ENCODE measurements around the gene RBM22. TPM values are rescaled to one million over a fixed set of nuclear protein-coding genes. Genes with fewer than 3 reads are reported as not detected.

The RBM22 gene
- total RNA-seq, 2 experiments from 2014 or later, result 67.9 to 69.3 TPM

DNA sequence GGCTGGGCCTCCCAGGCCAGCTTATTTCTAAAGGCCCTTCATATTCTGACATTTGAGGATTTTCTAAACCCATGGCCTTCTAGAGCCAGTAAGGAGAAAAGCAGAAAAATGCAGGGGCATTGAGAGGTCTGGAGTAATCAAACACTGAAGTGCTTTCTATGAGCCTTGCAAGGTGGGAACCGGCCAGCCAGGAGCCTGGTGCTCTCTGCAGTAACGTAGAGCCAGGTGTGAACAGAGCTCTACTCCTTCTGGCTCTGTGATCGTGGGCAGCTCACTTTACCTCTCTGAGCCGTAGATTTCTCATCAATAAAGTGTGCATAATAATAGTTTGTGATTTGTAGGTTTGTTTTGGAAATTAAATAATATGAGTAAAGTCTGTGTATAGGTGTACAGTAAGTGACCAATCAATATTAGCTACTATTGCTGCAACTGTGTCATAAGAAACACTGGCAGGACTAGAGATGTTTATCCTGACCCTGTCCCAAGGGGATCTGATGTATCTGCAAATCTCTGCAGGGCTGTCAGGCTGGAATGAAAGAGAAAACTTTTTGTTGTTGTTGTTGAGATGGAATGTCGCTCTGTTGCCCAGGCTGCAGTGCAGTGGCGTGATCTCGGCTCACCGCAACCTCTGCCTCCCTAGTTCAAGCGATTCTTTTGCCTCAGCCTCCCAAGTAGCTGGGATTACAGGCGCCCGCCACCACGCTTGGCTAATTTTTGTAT, 57.7 kb downstream of the RBM22 start:
- CTCF ChIA-PET, result no interaction called here

DNA sequence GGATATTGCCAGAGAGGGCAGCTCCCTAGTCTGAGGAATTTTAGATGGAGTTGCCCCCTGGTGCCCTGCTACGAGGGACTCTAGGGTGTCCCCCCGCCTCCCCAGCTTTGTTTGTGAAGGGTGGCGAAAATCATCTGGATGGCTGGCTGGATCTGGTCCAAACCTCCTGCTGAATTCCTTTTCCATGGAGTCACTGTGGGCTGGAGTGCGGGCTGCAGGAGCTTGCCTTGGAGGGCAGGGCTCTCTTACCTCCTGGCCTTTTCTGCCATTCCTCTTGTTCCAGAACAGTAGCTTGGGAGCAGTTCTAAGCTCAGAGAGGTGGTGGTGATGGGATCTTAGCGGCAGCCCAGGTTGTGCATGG, 58.3 kb downstream of the RBM22 start:
- ChIA-PET CTCF (no interaction called here), POLR2A (no interaction called here)

More for the DNA sequence above, 57.7 kb downstream of the RBM22 start:
- POLR2A ChIA-PET, result no interaction called here

DNA sequence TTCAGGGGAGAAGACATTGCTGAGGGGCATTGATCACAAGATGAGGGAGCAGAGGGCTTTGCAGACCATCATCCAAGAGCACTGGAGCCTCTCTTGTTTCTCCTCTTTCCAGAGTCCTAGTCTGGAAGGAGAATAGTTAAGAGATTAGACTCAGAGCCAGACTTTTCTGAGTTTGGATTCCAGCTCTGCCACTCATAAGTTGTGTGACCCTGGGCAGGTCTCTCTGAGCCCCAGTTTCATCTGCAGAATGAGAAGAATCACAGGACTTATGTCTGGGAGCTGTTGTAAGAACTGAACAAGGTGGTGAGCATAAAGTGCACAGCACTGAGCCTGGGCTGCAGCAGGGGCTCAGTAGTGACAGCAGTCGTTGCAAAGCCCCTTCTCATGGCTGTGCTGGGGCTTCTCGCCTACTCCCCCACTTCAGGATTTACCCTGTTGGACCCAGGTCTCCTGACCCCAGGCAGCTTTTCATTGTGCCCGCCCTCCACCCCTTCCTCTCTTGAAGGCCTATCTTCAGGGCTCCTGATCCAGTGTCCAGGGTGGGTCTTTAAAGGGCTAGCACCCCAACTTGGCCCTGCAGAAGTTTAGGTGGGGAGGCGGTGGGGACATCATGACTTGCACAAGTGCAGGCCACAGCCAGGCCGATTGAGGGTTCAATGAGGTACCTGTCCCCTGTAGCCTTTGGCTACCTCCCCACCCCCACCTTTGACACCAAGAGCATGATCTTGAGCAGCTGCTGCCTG, 58.9 kb downstream of the RBM22 start:
- CTCF ChIA-PET, result no interaction called here
- POLR2A ChIA-PET, result no interaction called here

DNA sequence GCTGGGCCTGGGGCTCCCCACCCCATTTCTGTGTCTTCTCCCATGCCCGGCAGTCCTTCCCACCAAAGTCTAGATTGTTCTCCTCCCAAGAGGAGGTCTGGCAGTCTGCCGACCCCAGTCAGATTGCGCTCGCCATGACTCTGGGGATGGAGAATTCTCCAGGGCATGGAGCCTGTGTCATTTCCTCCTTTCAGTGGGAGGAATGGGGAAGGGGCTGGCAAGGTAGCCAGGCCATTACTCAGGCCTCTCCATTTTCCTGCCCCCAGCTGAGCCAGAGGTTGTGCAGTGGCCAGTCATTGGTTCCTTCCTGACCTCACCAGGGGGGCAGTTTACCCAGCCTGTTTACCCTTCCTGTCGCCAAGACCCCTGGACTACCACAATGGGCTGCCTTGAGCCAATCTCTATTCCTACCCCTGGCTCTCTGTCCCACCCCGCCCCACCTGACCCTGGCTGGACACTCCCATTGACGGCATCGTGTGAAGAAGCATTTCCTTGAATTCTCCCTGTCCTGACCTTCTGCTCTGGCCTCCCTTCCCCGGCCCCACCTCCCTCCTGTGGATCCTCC, 59.8 kb downstream of the RBM22 start:
- CTCF ChIA-PET, result no interaction called here
- POLR2A ChIA-PET, result no interaction called here

Other genes with a start within 250 kb of the RBM22 start
- gene NDST1, start 192.9 kb downstream of the RBM22 start, total RNA-seq, result 1 to 10 TPM; 3.2 to 4.8 TPM
- gene SYNPO, start 60.4 kb downstream of the RBM22 start, total RNA-seq, result under 1 TPM in 1 of 2 experiments, not detected in 1; 0.04 TPM
- gene MYOZ3, start 39.8 kb downstream of the RBM22 start, total RNA-seq, result under 1 TPM in 1 of 2 experiments, not detected in 1; 0.06 TPM
- gene DCTN4, start 58.0 kb upstream of the RBM22 start, total RNA-seq, result 10 to 100 TPM; 30.6 to 32.9 TPM
- 10 to 100 TPM; 11.2 to 12.3 TPM for gene SMIM3, start 77.7 kb upstream of the RBM22 start, total RNA-seq
- 1 to 10 TPM; 1.3 to 1.7 TPM for gene IRGM, start 145.5 kb upstream of the RBM22 start, total RNA-seq
- gene ZNF300, start 203.9 kb upstream of the RBM22 start, total RNA-seq, result under 1 TPM; 0.71 to 0.74 TPM

All from activated CD8-positive, alpha-beta memory T cell treated with anti-CD3 and anti-CD28 coated beads for 36 hours (primary cell).